Measurements from ENCODE around the gene LRRTM2. TPM values are rescaled to one million over a fixed set of nuclear protein-coding genes. Genes with fewer than 3 reads are reported as not detected.

LRRTM2 gene
- total and polyA plus RNA-seq, 2 donors (not counting 3 experiments of a cell fraction or from before 2014, with no cell fraction given) = 0.06 to 0.20 TPM

DNA sequence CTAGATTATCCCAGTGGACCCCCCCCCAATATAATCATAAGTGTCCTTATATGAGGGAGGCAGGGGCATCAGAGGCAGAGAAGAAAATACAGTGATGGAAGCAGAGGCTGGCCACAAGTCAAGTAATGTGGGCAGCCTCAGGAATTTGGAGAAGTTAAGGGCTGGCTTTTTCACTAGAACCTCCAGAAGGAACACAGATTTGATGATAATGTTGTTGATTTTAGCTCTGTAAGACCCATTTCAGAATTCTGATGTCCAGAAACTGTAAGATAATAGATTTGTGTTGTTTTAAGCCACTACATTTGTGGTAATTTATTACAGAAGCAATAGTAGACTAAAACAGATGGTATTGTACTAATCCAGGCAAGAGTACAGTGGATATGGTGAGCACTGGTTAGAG lies 36.3 kb upstream of the LRRTM2 start:
- no peak for TF ChIP-seq MYC (IDR thresholded peaks at IDR 0.05; ENCODE audit: low read depth, low read length)
- TF ChIP-seq GATA2 (IDR thresholded peaks at IDR 0.05; ENCODE audit: insufficient read depth, insufficient read length, low read depth, low read length) = no peak
- no peak for TF ChIP-seq EZH2 (IDR thresholded peaks at IDR 0.05; ENCODE audit: borderline replicate concordance, low read depth, low read length, severe bottlenecking)
- TF ChIP-seq, protein P1, sequence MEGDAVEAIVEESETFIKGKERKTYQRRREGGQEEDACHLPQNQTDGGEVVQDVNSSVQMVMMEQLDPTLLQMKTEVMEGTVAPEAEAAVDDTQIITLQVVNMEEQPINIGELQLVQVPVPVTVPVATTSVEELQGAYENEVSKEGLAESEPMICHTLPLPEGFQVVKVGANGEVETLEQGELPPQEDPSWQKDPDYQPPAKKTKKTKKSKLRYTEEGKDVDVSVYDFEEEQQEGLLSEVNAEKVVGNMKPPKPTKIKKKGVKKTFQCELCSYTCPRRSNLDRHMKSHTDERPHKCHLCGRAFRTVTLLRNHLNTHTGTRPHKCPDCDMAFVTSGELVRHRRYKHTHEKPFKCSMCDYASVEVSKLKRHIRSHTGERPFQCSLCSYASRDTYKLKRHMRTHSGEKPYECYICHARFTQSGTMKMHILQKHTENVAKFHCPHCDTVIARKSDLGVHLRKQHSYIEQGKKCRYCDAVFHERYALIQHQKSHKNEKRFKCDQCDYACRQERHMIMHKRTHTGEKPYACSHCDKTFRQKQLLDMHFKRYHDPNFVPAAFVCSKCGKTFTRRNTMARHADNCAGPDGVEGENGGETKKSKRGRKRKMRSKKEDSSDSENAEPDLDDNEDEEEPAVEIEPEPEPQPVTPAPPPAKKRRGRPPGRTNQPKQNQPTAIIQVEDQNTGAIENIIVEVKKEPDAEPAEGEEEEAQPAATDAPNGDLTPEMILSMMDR (IDR thresholded peaks at IDR 0.05; ENCODE audit: extremely low read depth in 1 of 2, insufficient read depth in 1 of 2, low read depth in 1 of 2, low read length in 2 of 2) = no peak
- TF ChIP-seq POLR2AphosphoS5 (IDR thresholded peaks at IDR 0.05; ENCODE audit: insufficient read depth, low read depth, low read length) = no peak
- no peak for TF ChIP-seq JUN (IDR thresholded peaks at IDR 0.05; ENCODE audit: borderline replicate concordance, insufficient read depth, insufficient read length, low read depth)
- TF ChIP-seq, protein P2, sequence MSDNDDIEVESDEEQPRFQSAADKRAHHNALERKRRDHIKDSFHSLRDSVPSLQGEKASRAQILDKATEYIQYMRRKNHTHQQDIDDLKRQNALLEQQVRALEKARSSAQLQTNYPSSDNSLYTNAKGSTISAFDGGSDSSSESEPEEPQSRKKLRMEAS (IDR thresholded peaks at IDR 0.05; ENCODE audit: insufficient read depth, insufficient read length) = no peak
- no peak for TF ChIP-seq FOS (IDR thresholded peaks at IDR 0.05; ENCODE audit: borderline replicate concordance, insufficient read depth, low read length)
- no peak for TF ChIP-seq POLR2A (IDR thresholded peaks at IDR 0.05; ENCODE audit: low read depth, low read length)
- H3K36me3 ChIP-seq (ENCODE audit: control insufficient read depth in 2 of 2, extremely low read depth in 1 of 2, insufficient read depth in 2 of 2, low read length in 2 of 2) = peaks cover 2 to 6% of the 10 kb centered on the region in 2 experiments
- DNase-seq (ENCODE audit: low read depth, low spot score) (no peak), FAIRE-seq (no peak)
- POLR2A ChIA-PET = no interaction called here
- no peaks in the 10 kb centered on the region for H3K9me3 ChIP-seq (replicated peaks; ENCODE audit: control insufficient read depth, insufficient read depth, low read length)
- no peak overlapping the region for H3K4me2 ChIP-seq (ENCODE audit: insufficient read depth, low read length)
- no peaks in the 10 kb centered on the region for H3K4me1 ChIP-seq (ENCODE audit: control insufficient read depth, extremely low read depth, insufficient read depth, low read length)
- no TSS peak for BruUV-seq (replicated peaks)
- H3K9me1 ChIP-seq (replicated peaks; ENCODE audit: control insufficient read depth, extremely low read depth, insufficient read depth, low read length) = no peaks in the 10 kb centered on the region
- H3K27me3 ChIP-seq (ENCODE audit: control insufficient read depth in 2 of 2, insufficient read depth in 2 of 2, low read length in 2 of 2) = no peaks in the 10 kb centered on the region
- no peak overlapping the region for H3K27ac ChIP-seq (ENCODE audit: insufficient read depth, low read depth, low read length)
- dilution Hi-C loops (cut with MboI; ENCODE audit: extremely low pct_ligation_motif_present, low sequenced_read_pairs) (no loop called here), intact Hi-C loops (cut with micrococcal nuclease) (no loop called here)
- H3K4me3 ChIP-seq (replicated peaks in 1 of 3; ENCODE audit: insufficient read depth in 1 of 3, low read depth in 1 of 3, low read length in 3 of 3) = no peak overlapping the region
- peaks cover 3% of the 10 kb centered on the region for H4K20me1 ChIP-seq (replicated peaks; ENCODE audit: control insufficient read depth, extremely low read depth, insufficient read depth, low read length)
- H3K9ac ChIP-seq (replicated peaks; ENCODE audit: extremely low read depth, insufficient read depth, low read length) = no peak overlapping the region
- CTCF ChIA-PET = interaction anchor here (0.9 kb wide), 1 partner anchor 86 kb away, joined by 5 read pairs; no protein-coding TSS in a partner anchor
- peaks cover 13% of the 10 kb centered on the region for H3K79me2 ChIP-seq (ENCODE audit: control insufficient read depth, insufficient read depth, low read length)
- no peak overlapping the region for H2AFZ ChIP-seq (ENCODE audit: low read depth, low read length)

All from endothelial cell of umbilical vein (primary cell).